C4-2B (cell line): ENCODE results near the gene ADD3.

Experiments
- ZFX ChIP-seq: fragments of 450-650 bp; IDR thresholded peaks from 2 replicates; pipeline ENCODE4 v1.6.1; 2017
- TF ChIP-seq, protein P1 (sequence below): fragments of 450-650 bp; conservative IDR thresholded peaks from 2 replicates; pipeline ENCODE4 v1.5.1; 2017; ENCODE audit warnings: mild to moderate bottlenecking

DNA sequence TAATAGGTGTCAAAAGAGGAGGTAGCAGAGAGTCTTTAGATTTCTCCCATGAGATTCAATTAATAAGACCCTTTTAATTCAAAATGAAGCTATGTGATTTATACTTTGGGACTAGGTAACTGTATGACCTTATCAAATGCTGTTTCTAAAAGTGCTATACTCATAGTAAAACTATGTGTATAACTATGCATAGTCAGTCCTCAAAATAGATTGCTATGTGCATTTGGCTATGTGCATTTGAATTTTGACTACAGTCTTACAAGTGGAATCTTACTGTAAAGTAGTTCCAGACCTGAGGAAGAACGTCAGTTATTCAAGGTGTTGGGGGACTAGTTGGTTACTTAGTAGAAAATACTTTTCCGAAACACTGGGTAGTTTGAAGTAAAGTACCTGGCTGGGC lies 36.9 kb downstream of the ADD3 start:
- TF ChIP-seq, protein P1, sequence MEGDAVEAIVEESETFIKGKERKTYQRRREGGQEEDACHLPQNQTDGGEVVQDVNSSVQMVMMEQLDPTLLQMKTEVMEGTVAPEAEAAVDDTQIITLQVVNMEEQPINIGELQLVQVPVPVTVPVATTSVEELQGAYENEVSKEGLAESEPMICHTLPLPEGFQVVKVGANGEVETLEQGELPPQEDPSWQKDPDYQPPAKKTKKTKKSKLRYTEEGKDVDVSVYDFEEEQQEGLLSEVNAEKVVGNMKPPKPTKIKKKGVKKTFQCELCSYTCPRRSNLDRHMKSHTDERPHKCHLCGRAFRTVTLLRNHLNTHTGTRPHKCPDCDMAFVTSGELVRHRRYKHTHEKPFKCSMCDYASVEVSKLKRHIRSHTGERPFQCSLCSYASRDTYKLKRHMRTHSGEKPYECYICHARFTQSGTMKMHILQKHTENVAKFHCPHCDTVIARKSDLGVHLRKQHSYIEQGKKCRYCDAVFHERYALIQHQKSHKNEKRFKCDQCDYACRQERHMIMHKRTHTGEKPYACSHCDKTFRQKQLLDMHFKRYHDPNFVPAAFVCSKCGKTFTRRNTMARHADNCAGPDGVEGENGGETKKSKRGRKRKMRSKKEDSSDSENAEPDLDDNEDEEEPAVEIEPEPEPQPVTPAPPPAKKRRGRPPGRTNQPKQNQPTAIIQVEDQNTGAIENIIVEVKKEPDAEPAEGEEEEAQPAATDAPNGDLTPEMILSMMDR: no peak
- no peak for TF ChIP-seq ZFX
